ENCODE results near the gene FGGY.
"Not testable (repeated sequence)": the region's sequence is repeated elsewhere in the genome, so short reads cannot be mapped to it uniquely, and the experiment has no call there.

The FGGY gene

GRCh38 chr1:59296358-59297256 is at the start of gene FGGY:
TSS of gene FGGY (plus strand) at chr1:59297094. CDS start at chr1:59321550, 24,456 bp downstream.
- no peak for TF ChIP-seq CTCF (IDR thresholded peaks at IDR 0.05; ENCODE audit: low read depth, low read length)
- Histone ChIP-seq H3K27me3 (ENCODE audit: insufficient read depth, low read depth, severe bottlenecking) (no peaks in the 10 kb centered on the region), H3K4me3 (ENCODE audit: low read depth, low read length) (peak within 1 kb of the TSS; percentile 75), H3K36me3 (no peaks in the 10 kb centered on the region), H3K27ac (peak within 1 kb of the TSS; percentile 93), H3K9me3 (ENCODE audit: severe bottlenecking) (peaks cover 3% of the 10 kb centered on the region)
- DNase-seq: peak; percentile 97

GRCh38 chr1:59248758-59249157 is 48.1 kb upstream of the FGGY start:
- DNase-seq: no peak
- Histone ChIP-seq H3K36me3 (no peaks in the 10 kb centered on the region), H3K27me3 (ENCODE audit: insufficient read depth, low read depth, severe bottlenecking) (no peaks in the 10 kb centered on the region), H3K9me3 (ENCODE audit: severe bottlenecking) (peaks cover 2% of the 10 kb centered on the region), H3K4me3 (ENCODE audit: low read depth, low read length) (no peak overlapping the region), H3K27ac (no peak overlapping the region)
- TF ChIP-seq CTCF (IDR thresholded peaks at IDR 0.05; ENCODE audit: low read depth, low read length): no peak

GRCh38 chr1:59249396-59250137 is 47.3 kb upstream of the FGGY start:
- Histone ChIP-seq H3K27me3 (ENCODE audit: insufficient read depth, low read depth, severe bottlenecking) (no peaks in the 10 kb centered on the region), H3K36me3 (no peaks in the 10 kb centered on the region), H3K4me3 (ENCODE audit: low read depth, low read length) (no peak overlapping the region), H3K27ac (no peak overlapping the region), H3K9me3 (ENCODE audit: severe bottlenecking) (peaks cover 2% of the 10 kb centered on the region)
- no peak for TF ChIP-seq CTCF (IDR thresholded peaks at IDR 0.05; ENCODE audit: low read depth, low read length)
- DNase-seq: no peak

- H3K27me3 ChIP-seq (ENCODE audit: insufficient read depth, low read depth, severe bottlenecking); H3K9me3 ChIP-seq (ENCODE audit: severe bottlenecking); DNase-seq; H3K36me3 ChIP-seq; H3K27ac ChIP-seq; H3K4me3 ChIP-seq (ENCODE audit: low read depth, low read length): not testable (repeated sequence)
These were observed 45.8 kb upstream of the FGGY start for GRCh38 chr1:59251061-59251460.

GRCh38 chr1:59256429-59256828 is 40.5 kb upstream of the FGGY start:
- DNase-seq: not testable (repeated sequence)

GRCh38 chr1:59258412-59259032 is 38.4 kb upstream of the FGGY start:
- Histone ChIP-seq H3K27ac (no peak overlapping the region), H3K9me3 (ENCODE audit: severe bottlenecking) (no peaks in the 10 kb centered on the region), H3K27me3 (ENCODE audit: insufficient read depth, low read depth, severe bottlenecking) (no peaks in the 10 kb centered on the region), H3K4me3 (ENCODE audit: low read depth, low read length) (no peak overlapping the region), H3K36me3 (no peaks in the 10 kb centered on the region)
- no peak for TF ChIP-seq CTCF (IDR thresholded peaks at IDR 0.05; ENCODE audit: low read depth, low read length)
- DNase-seq: no peak

More at GRCh38 chr1:59256429-59256828, 40.5 kb upstream of the FGGY start:
- not testable (repeated sequence) for H3K27me3 ChIP-seq (ENCODE audit: insufficient read depth, low read depth, severe bottlenecking); H3K27ac ChIP-seq; H3K4me3 ChIP-seq (ENCODE audit: low read depth, low read length); H3K36me3 ChIP-seq; H3K9me3 ChIP-seq (ENCODE audit: severe bottlenecking)
